H1 (cell line): Measurements from ENCODE around the gene ECEL1. TPM values are rescaled to one million over a fixed set of nuclear protein-coding genes. Genes with fewer than 3 reads are reported as not detected.

Experiments
- CTCF ChIA-PET: fragments of 300-600 bp; sonication (Branson Sonifier 250); formaldehyde crosslinking; loops from one replicate; lab custom pipeline; 2021; ENCODE audit not compliant: partially characterized antibody; lab: Charles Lee
- POLR2A ChIA-PET: fragments of 300-600 bp; sonication (Branson Sonifier 250); formaldehyde crosslinking; loops from one replicate; lab custom pipeline; 2021; ENCODE audit warnings: inconsistent platforms; ENCODE audit not compliant: partially characterized antibody; lab: Charles Lee
- DNase-seq, 2 experiments: peaks; one replicate each; pipeline versions ENCODE4 v3.0.0 to v3.0.0-alpha.2; 2010 to 2022; ENCODE audit warnings: low spot score in 2 of 2, low read depth in 1 of 2, mixed read lengths in 1 of 2
- FAIRE-seq: peaks from 2 replicates; lab custom pipeline; 2011; peaks lifted over from hg19 to GRCh38; lab: Jason Lieb, UNC
- H2AFZ ChIP-seq: 2 replicates; pipeline ENCODE4 v1.8.1; 2012; ENCODE audit warnings: low read length, inconsistent platforms
- H2AK5ac ChIP-seq: 2 replicates; pipeline ENCODE4 v1.6.1; 2013; ENCODE audit warnings: low read depth, low read length
- H2BK120ac ChIP-seq: replicated peaks from 2 replicates; pipeline ENCODE3; 2013; ENCODE audit warnings: low read depth, low read length, inconsistent platforms
- H2BK12ac ChIP-seq: 2 replicates; pipeline ENCODE4 v1.6.1; 2013; ENCODE audit warnings: low read depth, low read length
- H2BK15ac ChIP-seq: 2 replicates; pipeline ENCODE4 v1.6.1; 2013; ENCODE audit warnings: low read length
- H2BK20ac ChIP-seq: 2 replicates; pipeline ENCODE4 v1.6.1; 2013; ENCODE audit warnings: low read length
- H2BK5ac ChIP-seq: 2 replicates; pipeline ENCODE4 v1.6.1; 2013; ENCODE audit warnings: low read depth, low read length
- H3K14ac ChIP-seq: 2 replicates; pipeline ENCODE4 v1.6.1; 2013; ENCODE audit warnings: inconsistent platforms; ENCODE audit not compliant: insufficient read length
- H3K18ac ChIP-seq: 2 replicates; pipeline ENCODE4 v1.6.1; 2013; ENCODE audit warnings: low read length; ENCODE audit errors: extremely low read depth
- H3K23ac ChIP-seq: 2 replicates; pipeline ENCODE4 v1.6.1; 2013; ENCODE audit warnings: inconsistent platforms; ENCODE audit not compliant: insufficient read length
- H3K23me2 ChIP-seq: 2 replicates; pipeline ENCODE4 v1.6.1; 2013; ENCODE audit warnings: low read depth, low read length
- H3K27ac ChIP-seq: 2 replicates; pipeline ENCODE4 v1.6.1; 2011; ENCODE audit warnings: low read depth, low read length, inconsistent platforms
- H3K27me3 ChIP-seq, 4 experiments: replicated peaks in 1 of 4; 1 replicate in 1 of 4; 2 replicates in 3 of 4; pipeline versions ENCODE4 v1.6.1 to v1.8.1; 2011 to 2013; ENCODE audit warnings: low read length in 3 of 4, mild to moderate bottlenecking in 3 of 4, inconsistent platforms in 2 of 4, mixed read lengths in 2 of 4, moderate library complexity in 1 of 4; ENCODE audit not compliant: control insufficient read depth in 3 of 4, insufficient read depth in 3 of 4; ENCODE audit errors: extremely low read depth in 1 of 4
- H3K36me3 ChIP-seq, 4 experiments: 2 replicates each; pipeline versions ENCODE4 v1.6.1 to v1.8.1; 2011 to 2013; ENCODE audit warnings: mild to moderate bottlenecking in 4 of 4, low read length in 3 of 4, moderate library complexity in 2 of 4, control low read depth in 1 of 4, inconsistent platforms in 1 of 4; ENCODE audit not compliant: insufficient read depth in 4 of 4, control insufficient read depth in 2 of 4
- H3K4ac ChIP-seq: replicated peaks from 2 replicates; pipeline ENCODE3; 2013; ENCODE audit warnings: low read length, low read depth, mixed read lengths, inconsistent platforms; ENCODE audit not compliant: insufficient read length
- H3K4me1 ChIP-seq, 4 experiments: replicated peaks in 1 of 4; 1 replicate in 1 of 4; 2 replicates in 3 of 4; pipeline versions ENCODE4 v1.6.1 to v1.8.1; 2011 to 2013; ENCODE audit warnings: low read length in 3 of 4, inconsistent platforms in 2 of 4, mixed read lengths in 1 of 4; ENCODE audit not compliant: insufficient read depth in 4 of 4, control insufficient read depth in 3 of 4
- H3K4me2 ChIP-seq, 2 experiments: 2 replicates each; pipeline versions ENCODE4 v1.6.1 to v1.8.1; 2011 to 2013; ENCODE audit warnings: low read depth in 2 of 2, low read length in 2 of 2, control low read depth in 1 of 2, inconsistent platforms in 1 of 2, mild to moderate bottlenecking in 1 of 2; ENCODE audit not compliant: insufficient read depth in 1 of 2
- H3K4me3 ChIP-seq, 4 experiments: fragments of 200-600, 300-600 bp in 1 of 4; sonication (generic), shearing (Covaris generic), sonication (Bioruptor Twin) in 1 of 4; 2 replicates each; pipeline versions ENCODE4 v1.5.1 to v1.8.1; 2011 to 2016; ENCODE audit warnings: low read length in 4 of 4, low read depth in 3 of 4, control low read depth in 2 of 4, inconsistent platforms in 2 of 4, mild to moderate bottlenecking in 2 of 4, mixed read lengths in 1 of 4, moderate library complexity in 1 of 4; ENCODE audit not compliant: insufficient read depth in 2 of 4; ENCODE audit errors: extremely low read depth in 1 of 4
- H3K56ac ChIP-seq: replicated peaks from 2 replicates; pipeline ENCODE3; 2013; ENCODE audit warnings: low read depth, mild to moderate bottlenecking, mixed read lengths, low read length, inconsistent platforms; ENCODE audit not compliant: insufficient read length
- H3K79me1 ChIP-seq: 2 replicates; pipeline ENCODE4 v1.6.1; 2013; ENCODE audit warnings: low read depth, low read length, control low read depth
- H3K79me2 ChIP-seq, 2 experiments: 2 replicates each; pipeline versions ENCODE4 v1.6.1 to v1.8.1; 2012 to 2013; ENCODE audit warnings: low read length in 2 of 2, mild to moderate bottlenecking in 2 of 2, inconsistent platforms in 1 of 2; ENCODE audit not compliant: insufficient read depth in 2 of 2, control insufficient read depth in 1 of 2
- H3K9ac ChIP-seq, 4 experiments: replicated peaks in 1 of 4; 1 replicate in 1 of 4; 2 replicates in 3 of 4; pipeline versions ENCODE4 v1.6.1 to v1.8.1; 2011 to 2013; ENCODE audit warnings: low read depth in 3 of 4, low read length in 3 of 4, control low read depth in 2 of 4, mild to moderate bottlenecking in 2 of 4, moderate library complexity in 2 of 4, inconsistent platforms in 1 of 4; ENCODE audit errors: extremely low read depth in 1 of 4
- H3K9me3 ChIP-seq, 2 experiments: 2 replicates each; pipeline versions ENCODE4 v1.6.1 to v1.8.1; 2012 to 2013; ENCODE audit warnings: mild to moderate bottlenecking in 2 of 2, moderate library complexity in 2 of 2, control low read depth in 1 of 2, inconsistent platforms in 1 of 2, low read depth in 1 of 2, low read length in 1 of 2, mixed read lengths in 1 of 2; ENCODE audit not compliant: insufficient read depth in 2 of 2
- H4K20me1 ChIP-seq, 2 experiments: replicated peaks in 1 of 2; 2 replicates each; pipeline versions ENCODE3 to v1.8.1; 2011 to 2013; ENCODE audit warnings: inconsistent platforms in 2 of 2, low read length in 2 of 2, mild to moderate bottlenecking in 1 of 2; ENCODE audit not compliant: insufficient read depth in 2 of 2, control insufficient read depth in 1 of 2
- H4K5ac ChIP-seq: 2 replicates; pipeline ENCODE4 v1.6.1; 2013; ENCODE audit warnings: low read length, low read depth, mixed read lengths, inconsistent platforms; ENCODE audit not compliant: insufficient read length
- H4K8ac ChIP-seq: 2 replicates; pipeline ENCODE4 v1.8.0; 2013; ENCODE audit warnings: mild to moderate bottlenecking, moderate library complexity, low read length, inconsistent platforms; ENCODE audit not compliant: insufficient read depth; ENCODE audit errors: extremely low read depth
- H4K91ac ChIP-seq: replicated peaks from 2 replicates; pipeline ENCODE3; 2013; ENCODE audit warnings: low read length, mixed read lengths, inconsistent platforms; ENCODE audit not compliant: insufficient read length
- CREB1 ChIP-seq: IDR thresholded peaks from 2 replicates; pipeline ENCODE4 v1.6.1; 2012; ENCODE audit warnings: inconsistent platforms
- FOSL1 ChIP-seq: IDR thresholded peaks from 2 replicates; pipeline ENCODE4 v1.6.1; 2011; ENCODE audit warnings: mild to moderate bottlenecking, low read depth, low read length, moderate library complexity; ENCODE audit not compliant: insufficient read depth
- KDM5A ChIP-seq: fragments of 200-600 bp; IDR thresholded peaks from 2 replicates; pipeline ENCODE4 v1.7.1; 2012; ENCODE audit warnings: mild to moderate bottlenecking, low read length, inconsistent platforms, mixed read lengths
- TAF7 ChIP-seq: optimal IDR thresholded peaks from 2 replicates; pipeline ENCODE3; 2011; ENCODE audit warnings: low read depth, mild to moderate bottlenecking, inconsistent platforms, low read length, moderate library complexity, borderline replicate concordance
- WGBS, 2 experiments: shearing (Covaris generic) in 1 of 2; methylation state at CpG; one replicate each; pipeline versions ENCODE4 v1.1.6 to v1.1.7; 2013 to 2015; ENCODE audit warnings: low lambda C conversion rate in 2 of 2, mixed read lengths in 2 of 2, inconsistent platforms in 1 of 2, low coverage in 1 of 2, missing lambda C conversion rate in 1 of 2; ENCODE audit not compliant: insufficient replicate concordance in 2 of 2, insufficient coverage in 1 of 2, insufficient read length in 1 of 2; ENCODE audit errors: extremely low coverage in 1 of 2, missing lambda C conversion rate in 1 of 2; 5-methylcytosine and 5-hydroxymethylcytosine counted together
- polyA plus RNA-seq, 7 experiments: library from polyadenylated mRNA; depleted of rRNA in 3 of 7; stranded (reverse) in 5 of 7; unstranded in 2 of 7; fragments of >200 nt in 5 of 7; fragments of 200-250 nt in 2 of 7; gene quantifications; 1 replicate in 5 of 7; 2 replicates in 1 of 7; 4 replicates in 1 of 7; pipeline versions ENCODE4 v1.2.1 to v1.2.3, GENCODE V29; 2011 to 2013; ENCODE audit warnings: missing spikeins in 2 of 7, mixed read lengths in 2 of 7
- total RNA-seq: library from RNA; stranded (reverse); fragmentation: NEBNext Ultra II Directional; extraction: Animal tissue kit (Norgen Biotek cat#: 25700); gene quantifications from 2 replicates; pipeline ENCODE4 v1.2.1, GENCODE V29; 2021

The ECEL1 gene
- total and polyA plus RNA-seq, 2 of the 8 experiments (the other 6 are each of a cell fraction or from before 2014, with no cell fraction given), result 7.7 to 20.2 TPM

- H3K18ac ChIP-seq, result no peak overlapping the region
- FAIRE-seq (no peak), DNase-seq (no peak)
- H2BK5ac ChIP-seq, result no peak overlapping the region
- POLR2A ChIA-PET, result no interaction called here
- no peaks in the 10 kb centered on the region for H3K79me1 ChIP-seq
- no peaks in the 10 kb centered on the region for H3K79me2 ChIP-seq
- H3K36me3 ChIP-seq, result no peaks in the 10 kb centered on the region
- H4K5ac ChIP-seq, result no peak overlapping the region
- H4K8ac ChIP-seq, result no peak overlapping the region
- no peak overlapping the region for H2BK120ac ChIP-seq
- no peak overlapping the region for H3K27ac ChIP-seq
- no peak overlapping the region for H3K4ac ChIP-seq
- peaks cover 2% of the 10 kb centered on the region; the same call in 1 of the 2 replicates for H3K23me2 ChIP-seq
- 84% methylated on average over 7 of the region's 7 CpGs; no CpG with 5 or more reads in 1 of the 2 experiments for WGBS, 2 experiments
- no peak overlapping the region for H3K4me3 ChIP-seq
- H3K4me2 ChIP-seq, result no peak overlapping the region
- H4K20me1 ChIP-seq, result no peaks in the 10 kb centered on the region
- no peak overlapping the region for H2BK12ac ChIP-seq
- H3K23ac ChIP-seq, result no peak overlapping the region
- H3K4me1 ChIP-seq, result peaks cover 0 to 4% (median 2%) of the 10 kb centered on the region in 4 experiments; a peak in 2 of 7 replicates
- 0 out of 2 replicates have a peak overlapping the region, but pooled peaks have one; percentile 2 for H2AFZ ChIP-seq
- no peak overlapping the region for H3K14ac ChIP-seq
- H3K9ac ChIP-seq, result no peak overlapping the region
- H3K9me3 ChIP-seq, result no peaks in the 10 kb centered on the region
- CTCF ChIA-PET, result interaction anchor here (0.6 to 1.7 kb wide), 12 partner anchors 9 to 151 kb away, joined by 3 to 9 read pairs (median 4); no protein-coding TSS in a partner anchor
- H3K27me3 ChIP-seq, result peaks cover 0 to 2% (median 0%) of the 10 kb centered on the region in 4 experiments; a peak in 4 of 7 replicates
- H2BK15ac ChIP-seq, result no peak overlapping the region
- no peak overlapping the region for H2AK5ac ChIP-seq
- no peak overlapping the region for H3K56ac ChIP-seq
- H2BK20ac ChIP-seq, result no peak overlapping the region
- H4K91ac ChIP-seq, result no peak overlapping the region
- no peak for TF ChIP-seq KDM5A
- TF ChIP-seq TAF7, result no peak
- TF ChIP-seq FOSL1, result no peak
- no peak for TF ChIP-seq CREB1
These were observed 28.0 kb upstream of the ECEL1 start for GRCh38 chr2:232515639-232516038.
